NCI-H774 (cell line): ENCODE results near the gene FBXW7.

Experiments
- DNase-seq: peaks from one replicate; lab custom pipeline; 2025; lab: John Stamatoyannopoulos, UW

Gene FBXW7

GRCh38 chr4:152471251-152471792 lies 64.6 kb downstream of the FBXW7 start:
- no peak for DNase-seq

- DNase-seq, result no peak
Observed at GRCh38 chr4:152468408-152468807, 67.5 kb downstream of the FBXW7 start.

GRCh38 chr4:152467101-152467500 lies 68.8 kb downstream of the FBXW7 start:
- no peak for DNase-seq

- no peak for DNase-seq
Observed at GRCh38 chr4:152464030-152464823, 71.7 kb downstream of the FBXW7 start.

GRCh38 chr4:152463562-152463961 lies 72.3 kb downstream of the FBXW7 start:
- no peak for DNase-seq

- no peak for DNase-seq
Observed at GRCh38 chr4:152462695-152463094, 73.2 kb downstream of the FBXW7 start.

GRCh38 chr4:152462047-152462446 lies 73.8 kb downstream of the FBXW7 start:
- DNase-seq, result no peak

GRCh38 chr4:152460488-152460887 lies 75.4 kb downstream of the FBXW7 start:
- DNase-seq, result no peak

GRCh38 chr4:152459326-152459725 lies 76.6 kb downstream of the FBXW7 start:
- DNase-seq, result no peak

- DNase-seq, result no peak
Observed at GRCh38 chr4:152458801-152459302, 77.0 kb downstream of the FBXW7 start.

- no peak for DNase-seq
Observed at GRCh38 chr4:152456609-152457008, 79.3 kb downstream of the FBXW7 start.

- no peak for DNase-seq
Observed at GRCh38 chr4:152455311-152455710, 80.6 kb downstream of the FBXW7 start.

- peak; percentile 3 for DNase-seq
Observed at GRCh38 chr4:152454398-152455011, 81.4 kb downstream of the FBXW7 start.

GRCh38 chr4:152451496-152451895 lies 84.4 kb downstream of the FBXW7 start:
- DNase-seq, result no peak

GRCh38 chr4:152448854-152449253 lies 87.0 kb downstream of the FBXW7 start:
- DNase-seq, result no peak

- no peak for DNase-seq
Observed at GRCh38 chr4:152448038-152448707, 87.7 kb downstream of the FBXW7 start.

- no peak for DNase-seq
Observed at GRCh38 chr4:152443859-152444258, 92.0 kb downstream of the FBXW7 start.

- no peak for DNase-seq
Observed at GRCh38 chr4:152437561-152437960, 98.3 kb downstream of the FBXW7 start.

- no peak for DNase-seq
Observed at GRCh38 chr4:152436384-152436783, 99.5 kb downstream of the FBXW7 start.

- no peak for DNase-seq
Observed at GRCh38 chr4:152434011-152434410, 101.9 kb downstream of the FBXW7 start.

GRCh38 chr4:152431784-152432183 lies 104.1 kb downstream of the FBXW7 start:
- DNase-seq, result no peak

GRCh38 chr4:152431291-152431690 lies 104.6 kb downstream of the FBXW7 start:
- no peak for DNase-seq

GRCh38 chr4:152430507-152430906 lies 105.4 kb downstream of the FBXW7 start:
- DNase-seq, result no peak
